22Rv1 (cell line): Measurements from ENCODE around the gene HP.
"Not testable (repeated sequence)": the region's sequence is repeated elsewhere in the genome, so short reads cannot be mapped to it uniquely, and the experiment has no call there.

ENCODE experiments used
- H3K27ac ChIP-seq: fragments of 450-650 bp; 2 replicates; pipeline ENCODE4 v1.5.1; 2017
- CTCF ChIP-seq: fragments of 450-650 bp; IDR thresholded peaks from 2 replicates; pipeline ENCODE4 v1.5.1; 2017; ENCODE audit warnings: mild to moderate bottlenecking
- ZFX ChIP-seq: fragments of 450-650 bp; IDR thresholded peaks from 2 replicates; pipeline ENCODE4 v1.6.1; 2017; ENCODE audit warnings: antibody characterized with exemption, borderline replicate concordance

HP gene

GRCh38 chr16:72044296-72044695 lies 10.0 kb upstream of the HP start:
- TF ChIP-seq CTCF (no peak), ZFX (no peak)
- no peak overlapping the region for H3K27ac ChIP-seq

GRCh38 chr16:72044825-72045359 lies 9.4 kb upstream of the HP start:
- no peak overlapping the region for H3K27ac ChIP-seq
- TF ChIP-seq ZFX (no peak), CTCF (no peak)

GRCh38 chr16:72049110-72049509 lies 5.2 kb upstream of the HP start:
- no peak overlapping the region for H3K27ac ChIP-seq
- TF ChIP-seq ZFX: no peak

GRCh38 chr16:72050769-72051464 lies 3.4 kb upstream of the HP start:
- TF ChIP-seq ZFX: no peak
- H3K27ac ChIP-seq: no peak overlapping the region

GRCh38 chr16:72051818-72052217 lies 2.5 kb upstream of the HP start:
- TF ChIP-seq ZFX (no peak), CTCF (no peak)
- H3K27ac ChIP-seq: no peak overlapping the region

- TF ChIP-seq CTCF (no peak), ZFX (no peak)
- no peak overlapping the region for H3K27ac ChIP-seq
Observed at GRCh38 chr16:72055911-72056310, 1.6 kb downstream of the HP start.

- not testable (repeated sequence) for H3K27ac ChIP-seq
Observed at GRCh38 chr16:72057313-72057712, 3.0 kb downstream of the HP start.

- not testable (repeated sequence) for H3K27ac ChIP-seq
Observed at GRCh38 chr16:72059060-72059459, 4.8 kb downstream of the HP start.

GRCh38 chr16:72060405-72060804 lies 6.1 kb downstream of the HP start:
- H3K27ac ChIP-seq: no peak overlapping the region
- TF ChIP-seq ZFX (no peak), CTCF (no peak)
